Measurements from ENCODE around the gene MICU2. TPM values are rescaled to one million over a fixed set of nuclear protein-coding genes. Genes with fewer than 3 reads are reported as not detected.

The MICU2 gene
- polyA plus RNA-seq, 1 experiment = 20.3 TPM

DNA sequence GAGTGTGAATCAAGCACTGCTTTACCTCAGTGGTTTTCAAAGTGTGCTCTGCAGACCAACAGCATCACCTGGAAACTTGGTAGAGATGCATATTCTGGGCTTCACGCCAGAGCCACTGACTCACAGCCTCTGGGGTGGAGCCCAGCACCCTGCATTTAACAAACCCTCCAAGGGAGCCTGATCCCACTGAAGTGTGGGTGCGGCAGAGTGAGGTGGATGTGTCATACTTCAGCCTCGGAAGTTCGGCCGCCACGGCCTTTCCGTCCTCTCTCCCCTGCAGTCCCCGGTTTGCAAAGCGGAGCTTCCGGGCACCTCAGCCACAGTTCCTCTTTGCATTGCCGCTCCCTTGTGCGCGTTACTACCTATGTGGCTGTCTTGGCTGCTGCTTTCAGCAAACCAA, 33.3 kb upstream of the MICU2 start:
- DNase-seq (ENCODE audit: low read depth) = no peak
- CTCF ChIA-PET = interaction anchor here (0.8 to 2.3 kb wide), 6 partner anchors 9 to 201 kb away, joined by 3 to 13 read pairs (median 6); no protein-coding TSS in a partner anchor
- POLR2A ChIA-PET = no interaction called here
- TF ChIP-seq, protein P1, sequence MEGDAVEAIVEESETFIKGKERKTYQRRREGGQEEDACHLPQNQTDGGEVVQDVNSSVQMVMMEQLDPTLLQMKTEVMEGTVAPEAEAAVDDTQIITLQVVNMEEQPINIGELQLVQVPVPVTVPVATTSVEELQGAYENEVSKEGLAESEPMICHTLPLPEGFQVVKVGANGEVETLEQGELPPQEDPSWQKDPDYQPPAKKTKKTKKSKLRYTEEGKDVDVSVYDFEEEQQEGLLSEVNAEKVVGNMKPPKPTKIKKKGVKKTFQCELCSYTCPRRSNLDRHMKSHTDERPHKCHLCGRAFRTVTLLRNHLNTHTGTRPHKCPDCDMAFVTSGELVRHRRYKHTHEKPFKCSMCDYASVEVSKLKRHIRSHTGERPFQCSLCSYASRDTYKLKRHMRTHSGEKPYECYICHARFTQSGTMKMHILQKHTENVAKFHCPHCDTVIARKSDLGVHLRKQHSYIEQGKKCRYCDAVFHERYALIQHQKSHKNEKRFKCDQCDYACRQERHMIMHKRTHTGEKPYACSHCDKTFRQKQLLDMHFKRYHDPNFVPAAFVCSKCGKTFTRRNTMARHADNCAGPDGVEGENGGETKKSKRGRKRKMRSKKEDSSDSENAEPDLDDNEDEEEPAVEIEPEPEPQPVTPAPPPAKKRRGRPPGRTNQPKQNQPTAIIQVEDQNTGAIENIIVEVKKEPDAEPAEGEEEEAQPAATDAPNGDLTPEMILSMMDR (IDR thresholded peaks at IDR 0.05; ENCODE audit: insufficient read depth, low read depth, low read length) = no peak
- H3K4me3 ChIP-seq (ENCODE audit: low read depth, low read length) = no peak overlapping the region
- no peaks in the 10 kb centered on the region for H3K36me3 ChIP-seq (ENCODE audit: control insufficient read depth, insufficient read depth, low read length)
- no peaks in the 10 kb centered on the region for H3K27me3 ChIP-seq (ENCODE audit: control insufficient read depth, insufficient read depth, low read length)

DNA sequence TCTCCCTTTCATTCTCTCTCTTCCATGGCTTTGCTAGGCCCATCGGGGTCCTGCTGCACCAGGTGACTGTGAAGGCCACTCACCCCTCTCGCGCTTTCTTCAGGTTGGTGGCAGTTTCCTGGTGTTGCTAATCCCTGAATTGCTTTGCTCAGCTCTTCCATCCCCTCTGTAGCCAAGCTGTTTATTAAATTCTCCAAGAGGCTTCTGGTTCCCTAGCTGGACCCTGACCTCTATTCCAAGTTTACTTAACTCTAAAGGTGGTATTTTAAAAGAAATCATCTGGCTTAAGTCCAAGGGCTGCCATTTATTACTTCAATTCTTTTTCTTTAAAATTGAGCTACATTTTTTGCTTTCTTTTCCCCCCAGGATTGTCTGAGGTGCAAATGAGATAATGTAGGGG, 32.7 kb upstream of the MICU2 start:
- TF ChIP-seq, protein P1 (IDR thresholded peaks at IDR 0.05; ENCODE audit: insufficient read depth, low read depth, low read length) = no peak
- ChIA-PET CTCF (interaction anchor here (0.8 to 2.3 kb wide), 5 partner anchors 8 to 1683 kb away, joined by 3 to 7 read pairs (median 4); no protein-coding TSS in a partner anchor), POLR2A (no interaction called here)

GRCh38 chr13:21632196-21632595, 28.2 kb upstream of the MICU2 start:
- Histone ChIP-seq H3K4me3 (ENCODE audit: low read depth, low read length) (no peak overlapping the region), H3K36me3 (ENCODE audit: control insufficient read depth, insufficient read depth, low read length) (no peaks in the 10 kb centered on the region), H3K27me3 (ENCODE audit: control insufficient read depth, insufficient read depth, low read length) (no peaks in the 10 kb centered on the region)
- DNase-seq (ENCODE audit: low read depth) = no peak
- TF ChIP-seq, protein P1 (IDR thresholded peaks at IDR 0.05; ENCODE audit: insufficient read depth, low read depth, low read length) = no peak
- ChIA-PET POLR2A (no interaction called here), CTCF (no interaction called here)

More for the DNA sequence above, 32.7 kb upstream of the MICU2 start:
- no peak overlapping the region for H3K4me3 ChIP-seq (ENCODE audit: low read depth, low read length)
- no peak for DNase-seq (ENCODE audit: low read depth)
- no peaks in the 10 kb centered on the region for H3K27me3 ChIP-seq (ENCODE audit: control insufficient read depth, insufficient read depth, low read length)
- no peaks in the 10 kb centered on the region for H3K36me3 ChIP-seq (ENCODE audit: control insufficient read depth, insufficient read depth, low read length)

GRCh38 chr13:21625366-21625765, 21.4 kb upstream of the MICU2 start:
- TF ChIP-seq, protein P1 (IDR thresholded peaks at IDR 0.05; ENCODE audit: insufficient read depth, low read depth, low read length) = peak; percentile 56
- ChIA-PET CTCF (interaction anchor here (0.8 to 1.6 kb wide), 3 partner anchors 11 to 15 kb away, joined by 3 read pairs; no protein-coding TSS in a partner anchor), POLR2A (no interaction called here)
- Histone ChIP-seq H3K4me3 (ENCODE audit: low read depth, low read length) (no peak overlapping the region), H3K36me3 (ENCODE audit: control insufficient read depth, insufficient read depth, low read length) (no peaks in the 10 kb centered on the region), H3K27me3 (ENCODE audit: control insufficient read depth, insufficient read depth, low read length) (no peaks in the 10 kb centered on the region; the same call in 1 of the 2 replicates)
- no peak for DNase-seq (ENCODE audit: low read depth)

GRCh38 chr13:21620861-21621260, 16.9 kb upstream of the MICU2 start:
- no peaks in the 10 kb centered on the region for H3K36me3 ChIP-seq (ENCODE audit: control insufficient read depth, insufficient read depth, low read length)
- ChIA-PET CTCF (interaction anchor here (1.8 kb wide), 1 partner anchor 17 kb away, joined by 7 read pairs; no protein-coding TSS in a partner anchor), POLR2A (no interaction called here)
- no peaks in the 10 kb centered on the region; the same call in 1 of the 2 replicates for H3K27me3 ChIP-seq (ENCODE audit: control insufficient read depth, insufficient read depth, low read length)
- H3K4me3 ChIP-seq (ENCODE audit: low read depth, low read length) = no peak overlapping the region
- TF ChIP-seq, protein P1 (IDR thresholded peaks at IDR 0.05; ENCODE audit: insufficient read depth, low read depth, low read length) = no peak
- no peak for DNase-seq (ENCODE audit: low read depth)
